WERI-Rb-1 (cell line): ENCODE data around the gene CD276.

Experiments
- DNase-seq: peaks from one replicate; pipeline ENCODE4 v3.0.0-alpha.2; 2020
- H3K27ac ChIP-seq: fragments of 250-450 bp; sonication (Bioruptor Pico); 2 replicates; pipeline ENCODE4 v1.5.1; 2020; ENCODE audit warnings: mild to moderate bottlenecking, moderate library complexity
- H3K27me3 ChIP-seq: fragments of 250-450 bp; sonication (Bioruptor Pico); 2 replicates; pipeline ENCODE4 v1.5.1; 2021; ENCODE audit warnings: mild to moderate bottlenecking, low read depth, moderate library complexity; ENCODE audit not compliant: insufficient read depth, severe bottlenecking
- H3K36me3 ChIP-seq: fragments of 250-450 bp; sonication (Bioruptor Pico); 2 replicates; pipeline ENCODE4 v1.5.1; 2020; ENCODE audit warnings: mild to moderate bottlenecking, moderate library complexity
- H3K4me3 ChIP-seq: 2 replicates; pipeline ENCODE4 v1.5.1; 2011; ENCODE audit warnings: low read depth, mild to moderate bottlenecking, control low read depth, low read length
- H3K9me3 ChIP-seq: fragments of 250-450 bp; sonication (Bioruptor Pico); 2 replicates; pipeline ENCODE4 v1.5.1; 2021; ENCODE audit warnings: mild to moderate bottlenecking, moderate library complexity; ENCODE audit not compliant: severe bottlenecking
- TF ChIP-seq, protein P1 (sequence below): IDR thresholded peaks from 2 replicates; pipeline ENCODE4 v1.5.1; 2011; ENCODE audit warnings: low read depth, mild to moderate bottlenecking, control low read depth, inconsistent platforms, low read length

CD276 gene

DNA sequence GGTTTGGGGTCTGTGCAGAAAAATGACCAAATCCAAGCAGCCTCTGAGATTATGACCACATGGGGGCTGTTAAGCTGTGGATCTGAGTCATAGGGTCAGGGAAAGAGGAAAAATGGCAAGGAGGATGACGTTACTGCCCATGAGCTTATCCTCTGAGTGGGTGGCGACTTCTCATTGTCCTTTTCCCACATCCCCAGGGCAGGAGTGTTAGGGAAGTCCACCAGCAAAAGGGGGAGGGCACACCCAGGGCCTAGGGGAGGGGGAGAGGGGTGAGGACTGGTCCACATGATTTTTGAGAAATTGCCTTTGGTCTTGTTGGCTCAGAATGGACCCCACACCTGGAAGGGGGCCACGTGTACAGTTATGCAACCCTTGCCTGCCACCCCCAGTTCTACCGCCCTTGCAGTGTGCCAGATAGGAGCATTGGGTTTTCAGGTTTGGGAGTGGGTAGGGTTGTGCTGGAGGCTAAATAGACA, 2.6 kb downstream of the CD276 start:
- Histone ChIP-seq H3K36me3 (peaks cover 4% of the 10 kb centered on the region), H3K9me3 (no peaks in the 10 kb centered on the region), H3K27me3 (no peaks in the 10 kb centered on the region), H3K4me3 (no peak overlapping the region), H3K27ac (no peak overlapping the region)
- TF ChIP-seq, protein P1, sequence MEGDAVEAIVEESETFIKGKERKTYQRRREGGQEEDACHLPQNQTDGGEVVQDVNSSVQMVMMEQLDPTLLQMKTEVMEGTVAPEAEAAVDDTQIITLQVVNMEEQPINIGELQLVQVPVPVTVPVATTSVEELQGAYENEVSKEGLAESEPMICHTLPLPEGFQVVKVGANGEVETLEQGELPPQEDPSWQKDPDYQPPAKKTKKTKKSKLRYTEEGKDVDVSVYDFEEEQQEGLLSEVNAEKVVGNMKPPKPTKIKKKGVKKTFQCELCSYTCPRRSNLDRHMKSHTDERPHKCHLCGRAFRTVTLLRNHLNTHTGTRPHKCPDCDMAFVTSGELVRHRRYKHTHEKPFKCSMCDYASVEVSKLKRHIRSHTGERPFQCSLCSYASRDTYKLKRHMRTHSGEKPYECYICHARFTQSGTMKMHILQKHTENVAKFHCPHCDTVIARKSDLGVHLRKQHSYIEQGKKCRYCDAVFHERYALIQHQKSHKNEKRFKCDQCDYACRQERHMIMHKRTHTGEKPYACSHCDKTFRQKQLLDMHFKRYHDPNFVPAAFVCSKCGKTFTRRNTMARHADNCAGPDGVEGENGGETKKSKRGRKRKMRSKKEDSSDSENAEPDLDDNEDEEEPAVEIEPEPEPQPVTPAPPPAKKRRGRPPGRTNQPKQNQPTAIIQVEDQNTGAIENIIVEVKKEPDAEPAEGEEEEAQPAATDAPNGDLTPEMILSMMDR = no peak
- peak; percentile 33 for DNase-seq

DNA sequence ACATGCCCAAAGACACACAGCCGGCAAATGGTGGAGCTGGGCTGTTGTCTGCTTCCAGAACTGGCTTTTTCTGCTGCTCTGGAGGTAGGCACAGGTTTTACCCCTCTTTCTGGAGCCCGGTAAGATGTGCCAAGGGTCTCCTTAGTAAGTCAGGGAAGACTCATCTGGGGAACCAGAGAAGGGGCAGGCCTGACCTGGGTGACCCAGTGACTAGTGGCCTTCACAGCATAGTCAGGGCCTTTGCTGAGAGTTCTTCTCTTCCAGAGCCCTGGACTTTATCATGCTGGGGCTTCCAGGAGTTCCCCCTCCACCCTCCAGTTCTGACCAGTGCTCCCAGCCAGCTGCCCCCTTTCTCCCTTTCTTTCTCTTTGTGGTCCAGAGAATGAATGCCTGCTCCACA, 3.2 kb downstream of the CD276 start:
- no peak overlapping the region for H3K27ac ChIP-seq
- TF ChIP-seq, protein P1 = no peak
- H3K9me3 ChIP-seq = no peaks in the 10 kb centered on the region
- H3K36me3 ChIP-seq = peaks cover 6% of the 10 kb centered on the region
- no peak overlapping the region for H3K4me3 ChIP-seq
- DNase-seq = no peak
- no peaks in the 10 kb centered on the region for H3K27me3 ChIP-seq

DNA sequence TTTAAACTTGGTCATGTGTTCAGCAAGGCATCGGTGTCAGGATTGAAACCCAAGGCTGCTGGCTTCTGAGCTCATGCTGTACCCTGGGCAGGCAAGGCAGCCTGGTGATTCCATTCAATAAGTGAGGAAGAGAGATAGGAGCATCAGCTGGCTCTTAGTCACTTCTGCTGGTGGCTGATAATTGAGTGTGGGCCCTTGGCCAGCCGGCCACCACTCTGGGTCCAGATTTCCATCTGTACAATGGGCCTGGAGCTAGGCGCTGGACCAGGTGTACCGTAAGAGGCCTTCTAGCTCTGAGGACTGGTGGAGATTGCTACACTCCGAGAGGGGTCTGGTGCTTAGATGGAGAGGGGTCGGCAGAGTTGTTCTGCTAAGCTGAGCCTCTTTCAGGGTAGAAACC, 4.3 kb downstream of the CD276 start:
- Histone ChIP-seq H3K27ac (no peak overlapping the region), H3K36me3 (peaks cover 6% of the 10 kb centered on the region), H3K9me3 (no peaks in the 10 kb centered on the region), H3K27me3 (no peaks in the 10 kb centered on the region), H3K4me3 (no peak overlapping the region)
- DNase-seq = no peak
- TF ChIP-seq, protein P1 = no peak

DNA sequence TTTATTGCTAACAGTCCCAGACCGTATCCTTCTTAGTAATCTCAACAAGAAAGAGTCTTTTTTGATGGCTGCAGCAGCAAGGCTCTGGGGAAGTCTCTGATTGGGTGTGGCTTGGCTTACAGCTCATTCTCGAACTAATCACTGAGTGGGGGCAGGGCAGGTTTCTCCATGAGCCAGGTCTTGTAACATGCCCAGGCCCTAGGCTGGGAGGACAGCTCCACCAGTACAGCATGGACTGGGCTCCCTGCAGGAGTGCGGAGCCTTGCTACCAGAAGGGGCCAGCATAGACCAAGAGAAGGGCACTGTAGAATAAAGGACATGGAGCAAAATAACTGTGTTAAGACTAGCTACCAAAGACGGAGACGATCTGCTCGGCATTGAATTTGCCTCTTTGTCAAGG, 7.2 kb downstream of the CD276 start:
- DNase-seq = peak; percentile 83
- H3K9me3 ChIP-seq = no peaks in the 10 kb centered on the region
- H3K4me3 ChIP-seq = no peak overlapping the region
- TF ChIP-seq, protein P1 = no peak
- H3K27me3 ChIP-seq = no peaks in the 10 kb centered on the region
- H3K27ac ChIP-seq = no peak overlapping the region
- peaks cover 10% of the 10 kb centered on the region for H3K36me3 ChIP-seq

DNA sequence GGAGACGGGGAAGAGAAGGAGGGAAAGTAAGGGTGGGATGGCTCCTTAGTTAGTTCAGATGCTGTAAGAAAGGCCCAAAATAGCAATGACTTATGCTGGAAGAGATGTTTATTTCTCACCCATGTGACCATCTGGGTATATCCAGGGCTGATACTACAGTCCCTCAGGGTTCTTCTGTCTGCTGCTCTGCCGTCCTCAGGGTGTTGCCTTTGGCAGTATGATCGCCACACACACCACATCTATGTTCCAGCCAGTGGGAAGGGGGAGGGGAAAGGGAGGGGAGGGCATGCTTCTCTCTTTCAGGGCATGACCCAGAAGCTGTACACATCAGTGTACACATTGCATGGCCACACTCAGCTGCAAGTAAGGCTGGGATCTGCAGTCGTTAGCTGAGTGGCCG, 10.2 kb downstream of the CD276 start:
- H3K4me3 ChIP-seq = no peak overlapping the region
- no peak overlapping the region for H3K27ac ChIP-seq
- H3K36me3 ChIP-seq = peaks cover 17% of the 10 kb centered on the region
- no peaks in the 10 kb centered on the region for H3K9me3 ChIP-seq
- no peaks in the 10 kb centered on the region for H3K27me3 ChIP-seq
- DNase-seq = no peak
- TF ChIP-seq, protein P1 = no peak
